CD4-positive, alpha-beta T cell (primary cell): ENCODE measurements around the gene NGRN. TPM values are rescaled to one million over a fixed set of nuclear protein-coding genes. Genes with fewer than 3 reads are reported as not detected.
"Not testable (repeated sequence)": the region's sequence is repeated elsewhere in the genome, so short reads cannot be mapped to it uniquely, and the experiment has no call there.

Experiments
- ATAC-seq: fragments of 200-7000 bp; cut with Tn5 transposase; one replicate; pipeline ENCODE4 v1.10.0; 2022; ENCODE audit warnings: mild to moderate bottlenecking; ENCODE audit not compliant: poor library complexity
- CTCF ChIA-PET: fragments of 350-600 bp; sonication (Branson Sonifier 250); formaldehyde crosslinking; loops from one replicate; lab custom pipeline; 2021; ENCODE audit warnings: antibody characterized with exemption, inconsistent platforms; lab: Charles Lee
- POLR2A ChIA-PET: fragments of 350-600 bp; sonication (Branson Sonifier 250); formaldehyde crosslinking; loops from one replicate; lab custom pipeline; 2021; ENCODE audit warnings: antibody characterized with exemption, inconsistent platforms; lab: Charles Lee
- DNase-seq, 14 experiments: peaks; one replicate each; pipeline ENCODE4 v3.0.0-alpha.2; 2013 to 2020; ENCODE audit warnings: mixed read lengths in 2 of 14
- H3K27ac ChIP-seq, 2 donors: one replicate each; pipeline versions ENCODE4 v1.5.1 to v1.7.0; 2013; ENCODE audit warnings: low read length in 2 of 2, low read depth in 1 of 2, mild to moderate bottlenecking in 1 of 2
- H3K27me3 ChIP-seq, 2 experiments: 1 replicate in 1 of 2; 2 replicates in 1 of 2; pipeline versions ENCODE4 v1.6.1 to v1.7.0; 2013; ENCODE audit warnings: low read length in 2 of 2, control low read depth in 1 of 2, mild to moderate bottlenecking in 1 of 2, moderate library complexity in 1 of 2; ENCODE audit not compliant: insufficient read depth in 2 of 2, control insufficient read depth in 1 of 2
- H3K36me3 ChIP-seq: one replicate; pipeline ENCODE4 v1.6.1; 2013; ENCODE audit warnings: low read length, control low read depth; ENCODE audit not compliant: insufficient read depth
- H3K4me1 ChIP-seq: one replicate; pipeline ENCODE4 v1.6.1; 2013; ENCODE audit warnings: low read length, control low read depth; ENCODE audit not compliant: insufficient read depth
- H3K4me3 ChIP-seq: one replicate; pipeline ENCODE4 v1.5.1; 2013; ENCODE audit warnings: mild to moderate bottlenecking, low read length, moderate library complexity
- H3K9me3 ChIP-seq, 2 experiments: 1 replicate in 1 of 2; 2 replicates in 1 of 2; pipeline versions ENCODE4 v1.6.1 to v1.7.0; 2013; ENCODE audit warnings: low read length in 2 of 2, mild to moderate bottlenecking in 2 of 2, control low read depth in 1 of 2, moderate library complexity in 1 of 2; ENCODE audit not compliant: control insufficient read depth in 1 of 2, insufficient read depth in 1 of 2
- H3K27ac Mint-ChIP-seq: one replicate; pipeline ENCODE4 v1.8.0; 2020; ENCODE audit warnings: mixed read lengths
- H3K27me3 Mint-ChIP-seq: one replicate; pipeline ENCODE4 v1.8.0; 2021; ENCODE audit warnings: mixed read lengths
- H3K36me3 Mint-ChIP-seq: one replicate; pipeline ENCODE4 v1.8.0; 2021; ENCODE audit warnings: low read depth, mixed read lengths
- H3K4me1 Mint-ChIP-seq: one replicate; pipeline ENCODE4 v1.8.0; 2021; ENCODE audit warnings: low read depth, mixed read lengths
- H3K4me3 Mint-ChIP-seq: one replicate; pipeline ENCODE4 v1.8.0; 2020; ENCODE audit warnings: mild to moderate bottlenecking, mixed read lengths
- H3K9me3 Mint-ChIP-seq: one replicate; pipeline ENCODE4 v1.8.0; 2020; ENCODE audit warnings: mixed read lengths
- CTCF ChIP-seq: fragments of 200-600 bp; IDR thresholded peaks from one replicate; pipeline ENCODE4 v1.8.0; 2022; ENCODE audit warnings: antibody characterized with exemption, mild to moderate bottlenecking
- intact Hi-C, 2 experiments: fragments of 100-400 bp; cut with DNase I in 1 of 2; cut with micrococcal nuclease in 1 of 2; formaldehyde crosslinking; loops; one replicate each; pipeline versions ENCODE4 v1.15.1 to v1.9.0; 2023 to 2025; cut with DNase I, micrococcal nuclease
- total RNA-seq, 174 experiments: library from RNA in 2 of 174; stranded (reverse) in 2 of 174; gene quantifications; one replicate each; pipeline ENCODE4 v1.2.3 and lab custom pipeline; 2021 to 2026

The NGRN gene
- total RNA-seq, 2 experiments from 2014 or later: 55.7 to 58.4 TPM

- Mint-ChIP-seq H3K36me3 (peaks cover 86% of the 10 kb centered on the region), H3K4me1 (peaks cover 67% of the 10 kb centered on the region), H3K9me3 (no peaks in the 10 kb centered on the region), H3K27me3 (no peaks in the 10 kb centered on the region), H3K27ac (peak overlapping the region; percentile 85), H3K4me3 (peak overlapping the region; percentile 36)
- H3K4me1 ChIP-seq: peaks cover 53% of the 10 kb centered on the region
- CTCF ChIA-PET: no interaction called here
- POLR2A ChIA-PET: interaction anchor here (2.1 kb wide), 1 partner anchor 37 kb away, joined by 9 read pairs; the partner anchor contains the start of genes CIB1 and GDPGP1
- no peaks in the 10 kb centered on the region for H3K27me3 ChIP-seq
- DNase-seq: no peak
- H3K36me3 ChIP-seq: peaks cover 54% of the 10 kb centered on the region
- ATAC-seq: no peak
- no peaks in the 10 kb centered on the region for H3K9me3 ChIP-seq
- no peak overlapping the region for H3K27ac ChIP-seq
- no peak overlapping the region for H3K4me3 ChIP-seq
- TF ChIP-seq CTCF: no peak
- intact Hi-C loops: no loop called here
These were observed 5.2 kb downstream of the NGRN start for GRCh38 chr15:90270502-90271150.

- Histone ChIP-seq H3K27ac (no peak overlapping the region), H3K9me3 (no peaks in the 10 kb centered on the region), H3K4me3 (no peak overlapping the region), H3K4me1 (peaks cover 51% of the 10 kb centered on the region), H3K27me3 (no peaks in the 10 kb centered on the region), H3K36me3 (peaks cover 57% of the 10 kb centered on the region)
- Mint-ChIP-seq H3K4me1 (peaks cover 59% of the 10 kb centered on the region), H3K4me3 (no peak overlapping the region), H3K27ac (peak overlapping the region; percentile 85), H3K9me3 (no peaks in the 10 kb centered on the region), H3K27me3 (no peaks in the 10 kb centered on the region), H3K36me3 (peaks cover 81% of the 10 kb centered on the region)
- DNase-seq (no peak), ATAC-seq (no peak)
- POLR2A ChIA-PET: interaction anchor here (1.3 to 2.1 kb wide), 2 partner anchors 38 to 70 kb away, joined by 3 to 9 read pairs; partner anchors contain the start of genes CIB1, GDPGP1 and SEMA4B
- intact Hi-C loops: no loop called here
- CTCF ChIA-PET: no interaction called here
- TF ChIP-seq CTCF: no peak
These were observed 6.1 kb downstream of the NGRN start for GRCh38 chr15:90271459-90272166.

- ATAC-seq, H3K27me3 Mint-ChIP-seq, H3K9me3 ChIP-seq, H3K27me3 ChIP-seq, H3K4me3 ChIP-seq, H3K36me3 ChIP-seq, H3K4me1 ChIP-seq, H3K27ac ChIP-seq, intact Hi-C loops, H3K27ac Mint-ChIP-seq, DNase-seq, H3K4me3 Mint-ChIP-seq, H3K4me1 Mint-ChIP-seq, H3K9me3 Mint-ChIP-seq, CTCF ChIA-PET: not testable (repeated sequence)
- POLR2A ChIA-PET: interaction anchor here (0.6 kb wide), 1 partner anchor 555 kb away, joined by 4 read pairs; no protein-coding TSS in a partner anchor
- peaks cover 24% of the 10 kb centered on the region for H3K36me3 Mint-ChIP-seq
These were observed 13.0 kb downstream of the NGRN start for GRCh38 chr15:90278467-90278866.

GRCh38 chr15:90280743-90281142, 15.3 kb downstream of the NGRN start:
- intact Hi-C loops: loop anchor here in 1 of 2 experiments (10.0 kb wide), 1 partner anchor 536 kb away; no protein-coding TSS in a partner anchor
- H3K9me3 ChIP-seq, H3K27ac ChIP-seq, H3K27ac Mint-ChIP-seq, H3K27me3 Mint-ChIP-seq, H3K4me1 ChIP-seq, CTCF ChIA-PET, H3K4me3 Mint-ChIP-seq, H3K36me3 ChIP-seq, H3K4me1 Mint-ChIP-seq, H3K4me3 ChIP-seq, H3K9me3 Mint-ChIP-seq, H3K27me3 ChIP-seq, ATAC-seq, DNase-seq, H3K36me3 Mint-ChIP-seq: not testable (repeated sequence)
- POLR2A ChIA-PET: interaction anchor here (0.5 kb wide), 1 partner anchor 174 kb away, joined by 3 read pairs; no protein-coding TSS in a partner anchor

GRCh38 chr15:90281637-90282036, 16.2 kb downstream of the NGRN start:
- DNase-seq, CTCF ChIA-PET, ATAC-seq, H3K27ac ChIP-seq, H3K36me3 Mint-ChIP-seq, H3K9me3 ChIP-seq, H3K27me3 Mint-ChIP-seq, H3K4me3 Mint-ChIP-seq, H3K9me3 Mint-ChIP-seq, H3K36me3 ChIP-seq, H3K27me3 ChIP-seq, H3K4me3 ChIP-seq, H3K27ac Mint-ChIP-seq, H3K4me1 ChIP-seq, H3K4me1 Mint-ChIP-seq: not testable (repeated sequence)
- intact Hi-C loops: loop anchor here in 1 of 2 experiments (10.0 kb wide), 1 partner anchor 537 kb away; no protein-coding TSS in a partner anchor
- POLR2A ChIA-PET: interaction anchor here (0.6 kb wide), 1 partner anchor 127 kb away, joined by 3 read pairs; no protein-coding TSS in a partner anchor
